CD4-positive, alpha-beta T cell treated with Interleukin-15 for 1 hour (primary cell): Measurements from ENCODE around the gene PDZD7.
"Not testable (repeated sequence)": the region's sequence is repeated elsewhere in the genome, so short reads cannot be mapped to it uniquely, and the experiment has no call there.

ENCODE experiments used
- DNase-seq: peaks from one replicate; pipeline ENCODE4 v3.0.0-alpha.2; 2020

Gene PDZD7

DNA sequence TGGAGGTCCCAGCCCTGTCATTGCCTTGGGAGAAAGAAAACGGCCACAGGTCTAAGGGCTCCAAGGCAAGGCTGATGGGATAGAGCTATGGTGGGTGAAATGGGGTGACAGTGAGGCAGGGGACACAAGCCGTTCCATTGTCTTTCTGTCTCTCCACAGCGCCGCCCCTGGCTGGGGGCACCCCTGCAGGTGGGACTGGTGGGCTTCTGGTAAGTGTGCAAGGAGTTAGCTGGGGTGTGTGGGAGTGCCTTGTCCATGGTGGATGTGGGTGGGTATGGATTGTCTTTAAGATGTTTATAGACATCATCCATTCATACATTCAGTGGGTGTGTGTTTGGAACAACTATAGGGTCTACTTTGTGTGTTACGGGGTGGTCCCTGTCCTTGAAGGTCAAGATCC is 7.6 kb upstream of the PDZD7 start:
- DNase-seq: no peak

DNA sequence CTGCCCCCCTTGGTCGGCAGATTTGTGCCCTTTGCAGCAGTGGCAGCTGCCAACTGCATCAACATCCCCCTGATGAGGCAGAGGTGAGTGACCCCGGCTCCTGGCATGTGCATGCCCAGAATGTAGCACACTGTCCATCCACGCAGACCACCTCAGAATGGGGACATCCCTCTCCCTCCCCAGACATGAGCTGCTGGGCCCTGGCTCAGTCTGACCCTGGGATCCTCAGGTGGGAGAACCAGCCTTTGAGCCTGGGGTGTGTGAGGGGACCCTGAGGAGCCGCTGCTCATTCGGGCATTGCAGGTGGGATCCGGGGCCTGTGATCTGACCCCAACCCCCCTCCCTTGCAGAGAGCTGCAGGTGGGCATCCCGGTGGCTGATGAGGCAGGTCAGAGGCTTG is 5.8 kb upstream of the PDZD7 start:
- DNase-seq: no peak

DNA sequence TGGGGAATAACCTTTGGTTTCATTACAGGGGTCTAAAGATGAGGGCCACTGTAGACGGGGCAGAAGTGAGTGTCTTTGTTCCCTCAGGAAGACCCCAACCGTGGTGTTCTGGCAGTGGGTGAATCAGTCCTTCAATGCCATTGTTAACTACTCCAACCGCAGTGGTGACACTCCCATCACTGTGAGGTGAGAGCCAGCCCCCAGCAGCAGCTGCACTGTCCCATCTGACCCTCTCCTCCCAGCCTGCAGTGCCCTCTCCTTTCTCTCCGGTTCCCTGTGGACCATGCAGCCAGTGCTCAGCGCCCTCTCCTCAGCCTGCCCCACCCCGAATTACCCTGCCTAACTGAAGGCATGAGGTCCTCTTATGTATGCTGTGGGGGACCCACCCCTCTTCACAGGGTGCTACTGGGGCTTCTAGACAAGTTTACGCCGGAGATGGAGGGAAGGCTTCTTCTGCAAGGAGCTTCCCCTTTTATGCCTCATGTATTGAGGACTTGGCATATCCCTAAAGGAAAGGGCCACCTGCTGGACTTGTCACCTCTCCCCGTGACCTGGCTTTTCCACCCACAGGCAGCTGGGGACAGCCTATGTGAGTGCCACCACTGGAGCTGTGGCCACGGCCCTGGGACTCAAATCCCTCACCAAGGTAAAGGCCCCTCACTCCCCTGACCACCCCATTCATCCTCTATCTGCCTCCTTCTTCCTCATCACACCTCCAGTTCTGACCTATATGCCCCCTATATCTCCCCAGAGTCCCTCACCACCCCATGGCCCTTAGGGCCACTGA is 5.2 kb upstream of the PDZD7 start:
- no peak for DNase-seq

DNA sequence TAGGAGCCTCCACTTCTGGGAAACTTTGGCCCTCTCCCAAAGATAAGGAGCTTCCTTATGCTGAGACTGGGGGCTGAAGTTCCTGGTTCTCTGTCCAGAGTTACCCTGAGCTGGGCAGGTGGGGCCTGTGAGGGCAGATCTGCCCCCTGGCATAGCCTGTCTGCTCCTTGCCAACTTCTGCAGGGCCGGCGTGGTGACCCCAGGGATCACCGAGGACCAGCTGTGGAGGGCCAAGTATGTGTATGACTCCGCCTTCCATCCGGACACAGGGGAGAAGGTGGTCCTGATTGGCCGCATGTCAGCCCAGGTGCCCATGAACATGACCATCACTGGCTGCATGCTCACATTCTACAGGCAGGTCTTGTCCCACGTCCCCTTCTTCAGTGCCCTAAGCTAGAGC is 4.4 kb upstream of the PDZD7 start:
- no peak for DNase-seq

DNA sequence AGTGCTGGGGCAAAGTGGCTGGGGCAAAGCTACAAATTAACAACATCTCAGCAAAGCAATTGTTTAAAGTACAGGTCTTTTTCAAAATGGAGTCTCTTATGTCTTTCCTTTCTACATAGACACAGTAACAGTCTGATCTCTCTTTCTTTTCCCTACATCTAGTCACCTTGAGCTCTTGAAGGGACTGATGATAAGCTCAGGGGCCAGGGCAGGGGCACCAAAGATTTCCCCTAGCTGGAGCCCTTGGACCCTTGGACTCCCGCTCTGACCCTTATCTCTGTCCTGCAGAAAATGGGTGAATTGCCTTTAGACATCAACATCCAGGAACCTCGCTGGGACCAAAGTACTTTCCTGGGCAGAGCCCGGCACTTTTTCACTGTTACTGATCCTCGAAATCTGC is 3.5 kb upstream of the PDZD7 start:
- DNase-seq: not testable (repeated sequence)

DNA sequence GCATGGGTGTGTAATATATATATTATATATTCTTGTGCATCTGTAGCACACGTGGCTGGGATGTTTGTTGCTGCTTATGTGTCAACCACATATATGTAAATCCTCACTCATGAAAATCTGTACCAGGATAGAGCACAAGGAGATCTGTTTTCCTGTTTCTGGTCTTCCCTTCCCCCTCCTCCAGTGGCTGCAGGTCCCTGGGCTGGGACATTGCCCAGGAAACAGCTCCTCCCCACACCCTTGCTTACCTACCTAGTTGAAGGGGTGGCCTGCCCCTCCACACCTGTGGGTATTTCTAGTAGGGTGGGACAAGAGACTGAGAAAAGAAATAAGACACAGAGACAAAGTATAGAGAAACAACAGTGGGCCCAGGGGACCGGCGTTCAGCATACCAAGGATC is 2.3 kb upstream of the PDZD7 start:
- no peak for DNase-seq

DNA sequence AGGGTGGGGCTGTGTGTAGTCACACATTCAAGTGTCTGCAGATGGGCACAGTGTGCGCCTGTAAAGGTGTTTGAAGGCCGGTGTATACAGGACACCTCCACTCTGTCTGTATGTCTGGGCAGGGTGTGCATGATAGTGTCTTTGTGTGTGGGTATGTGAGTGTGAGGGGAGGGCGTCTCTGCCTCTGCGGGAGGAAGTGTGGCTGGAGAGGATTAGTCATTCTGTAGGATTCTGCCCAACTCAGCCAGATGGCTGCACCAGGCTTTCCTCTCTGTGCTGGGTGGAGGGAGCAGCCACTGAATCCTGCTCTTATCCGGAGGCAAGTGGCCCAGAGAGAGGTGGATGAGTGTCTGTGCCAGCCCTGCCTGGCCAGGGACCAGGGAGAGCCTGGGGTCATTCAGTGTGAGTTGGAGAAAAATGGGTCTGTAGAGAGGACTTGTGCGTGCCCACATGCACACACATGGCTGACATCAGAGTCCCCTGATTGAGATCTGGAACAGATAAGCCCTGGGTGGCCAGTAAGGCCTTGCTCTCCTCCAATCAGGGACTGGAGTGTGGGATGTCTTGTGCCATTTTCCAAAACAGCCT is 1.8 kb upstream of the PDZD7 start:
- peak; percentile 60 for DNase-seq

DNA sequence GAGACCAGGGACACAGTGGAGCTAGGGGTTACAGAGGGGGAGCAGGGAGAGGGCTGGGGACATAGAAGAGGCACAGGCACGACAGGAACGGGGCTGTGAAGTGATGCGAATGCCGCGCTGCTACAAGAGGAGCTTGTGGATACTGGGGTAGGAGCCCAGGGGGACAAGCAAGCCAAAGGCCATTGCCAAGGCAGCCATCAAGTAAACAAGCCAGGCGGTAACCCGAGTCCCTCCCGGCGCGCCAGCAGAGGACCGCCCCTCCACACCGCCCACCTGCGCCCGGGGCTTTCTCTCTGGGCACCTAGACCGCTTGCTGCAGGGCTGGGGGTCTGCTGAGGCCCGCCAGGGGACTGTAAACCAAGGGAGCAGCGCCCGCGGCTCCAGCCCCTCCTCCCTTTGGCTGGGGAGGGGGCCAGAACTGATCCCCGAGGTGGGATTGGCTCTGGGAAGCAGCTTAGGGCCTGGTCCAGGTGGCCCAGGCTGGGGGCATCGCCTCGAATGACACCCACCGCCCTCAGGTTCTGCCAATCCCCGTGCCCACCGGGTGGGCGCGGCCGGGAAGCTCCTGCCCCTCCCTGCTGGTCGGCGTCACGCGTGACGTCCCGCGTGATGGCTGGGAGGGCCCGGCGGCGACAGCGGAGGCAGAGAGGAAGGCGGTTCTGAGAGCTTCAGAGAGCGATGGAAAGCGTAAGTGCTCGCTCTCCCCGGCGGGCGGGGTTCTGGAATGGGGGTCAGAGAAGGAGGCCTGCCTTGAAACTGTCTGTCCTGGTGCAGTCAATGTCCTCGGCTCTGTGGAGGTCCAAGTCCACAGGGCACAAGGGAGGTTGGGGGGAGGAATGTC is 1.1 kb upstream of the PDZD7 start:
- peak; percentile 85 for DNase-seq

DNA sequence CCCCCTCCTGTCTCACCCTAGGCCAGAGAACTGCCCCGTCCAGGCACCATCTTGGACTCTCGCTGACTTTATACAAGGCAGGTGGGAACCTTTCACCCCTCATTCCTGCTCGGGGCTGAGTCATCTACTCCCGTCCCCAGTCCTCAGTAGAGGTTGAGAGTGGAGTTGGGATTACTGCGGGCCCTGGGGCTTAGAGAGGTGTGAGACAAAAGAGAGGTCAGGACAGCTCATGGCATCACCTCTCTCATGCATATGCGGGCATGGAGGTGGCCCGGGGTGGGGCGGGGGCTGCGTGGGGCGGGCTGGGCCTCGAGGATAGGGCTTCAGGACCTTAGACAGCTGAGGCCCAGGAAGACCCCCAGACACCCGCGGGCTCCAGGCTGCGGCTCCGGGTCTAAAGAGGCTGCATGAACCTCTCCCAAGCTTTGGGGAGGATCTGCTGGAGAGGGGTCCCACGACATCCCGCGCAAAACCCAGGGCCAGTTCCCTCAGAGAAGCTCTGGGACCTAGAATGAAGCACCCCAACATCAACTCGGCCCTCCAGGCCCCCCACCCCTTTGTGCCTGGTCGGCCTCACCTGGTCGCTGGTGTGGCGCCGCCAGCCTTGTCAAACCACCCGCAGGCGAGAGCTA is 317 bp downstream of the PDZD7 start:
- no peak for DNase-seq

DNA sequence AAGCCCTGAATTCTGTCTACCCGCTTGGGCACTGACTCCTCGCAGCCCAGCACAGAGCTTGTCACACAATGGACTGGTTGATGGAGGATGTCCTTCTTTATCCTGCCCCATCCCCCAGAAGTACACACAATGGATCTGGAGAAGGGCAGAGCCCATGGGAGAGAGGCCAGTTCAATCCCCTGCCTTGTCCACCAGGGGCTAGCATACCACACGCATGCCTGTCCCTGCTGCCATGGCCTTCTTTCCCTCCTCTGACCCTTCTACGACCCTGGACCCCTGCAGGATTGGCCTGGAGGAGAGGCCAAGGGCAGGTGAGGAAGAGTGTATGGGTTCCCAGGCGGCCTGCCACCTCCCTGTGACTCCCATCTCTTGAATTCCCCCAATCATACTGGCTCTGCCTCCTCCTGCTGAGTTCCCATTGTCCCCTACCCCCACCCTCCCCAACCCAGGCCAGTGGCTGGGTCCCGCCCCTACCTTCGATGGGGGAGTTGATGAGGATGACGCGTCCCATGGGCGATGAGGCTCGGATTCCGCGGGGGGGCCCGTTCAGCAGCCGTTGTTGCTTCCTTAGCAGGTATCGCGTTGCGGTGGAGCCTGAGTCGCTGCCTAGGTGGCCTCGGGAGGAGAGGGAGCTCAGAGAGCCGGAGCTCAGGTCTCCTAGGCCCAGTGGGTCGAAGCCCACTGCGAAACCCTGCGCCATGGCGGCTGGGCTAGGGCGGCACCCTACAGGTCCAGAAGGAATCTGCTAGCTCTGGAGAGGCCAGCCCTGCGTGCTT is 1.2 kb downstream of the PDZD7 start:
- no peak for DNase-seq

DNA sequence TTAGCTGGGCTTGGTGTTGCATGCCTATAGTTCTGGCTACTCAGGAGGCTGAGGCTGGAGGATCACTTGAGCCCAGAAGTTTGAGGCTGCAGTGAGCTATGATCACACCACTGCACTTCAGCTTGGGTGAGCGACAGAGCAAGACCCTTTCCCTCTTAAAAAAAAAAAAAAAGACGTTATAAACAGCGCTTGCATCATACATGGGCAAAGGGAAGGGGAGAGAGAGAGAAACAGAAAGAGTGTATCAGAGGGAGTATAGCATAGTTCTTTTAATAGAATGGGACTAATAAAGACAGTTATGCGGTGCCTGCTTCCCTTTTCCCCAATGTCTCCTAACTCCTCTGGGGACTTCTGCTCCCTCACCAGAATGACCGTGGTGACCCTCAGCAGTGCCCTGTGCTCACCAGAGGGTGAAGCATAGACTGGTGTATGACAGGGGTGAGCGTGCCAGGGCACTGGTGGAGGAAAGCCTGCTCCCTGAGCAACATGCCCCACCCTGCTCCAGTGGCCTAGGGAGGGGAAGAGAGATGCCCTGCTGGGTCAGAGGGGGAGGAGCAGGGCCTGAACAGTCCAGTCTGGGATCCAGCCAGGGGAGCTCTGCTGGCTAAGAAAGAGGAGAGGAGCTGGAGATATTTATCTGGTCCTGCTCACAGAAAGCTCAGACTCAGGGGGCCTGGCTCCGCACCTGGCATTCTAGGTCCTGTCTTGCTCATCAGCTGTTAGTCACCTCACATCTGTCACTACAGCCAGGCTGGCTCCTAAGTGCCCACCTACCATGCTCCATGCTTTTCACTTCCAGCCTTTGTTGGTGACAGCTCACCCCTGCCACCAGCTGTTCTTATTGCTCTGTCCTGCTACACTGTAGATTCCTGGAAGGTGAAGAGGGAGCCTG is 2.2 kb downstream of the PDZD7 start:
- DNase-seq: no peak

DNA sequence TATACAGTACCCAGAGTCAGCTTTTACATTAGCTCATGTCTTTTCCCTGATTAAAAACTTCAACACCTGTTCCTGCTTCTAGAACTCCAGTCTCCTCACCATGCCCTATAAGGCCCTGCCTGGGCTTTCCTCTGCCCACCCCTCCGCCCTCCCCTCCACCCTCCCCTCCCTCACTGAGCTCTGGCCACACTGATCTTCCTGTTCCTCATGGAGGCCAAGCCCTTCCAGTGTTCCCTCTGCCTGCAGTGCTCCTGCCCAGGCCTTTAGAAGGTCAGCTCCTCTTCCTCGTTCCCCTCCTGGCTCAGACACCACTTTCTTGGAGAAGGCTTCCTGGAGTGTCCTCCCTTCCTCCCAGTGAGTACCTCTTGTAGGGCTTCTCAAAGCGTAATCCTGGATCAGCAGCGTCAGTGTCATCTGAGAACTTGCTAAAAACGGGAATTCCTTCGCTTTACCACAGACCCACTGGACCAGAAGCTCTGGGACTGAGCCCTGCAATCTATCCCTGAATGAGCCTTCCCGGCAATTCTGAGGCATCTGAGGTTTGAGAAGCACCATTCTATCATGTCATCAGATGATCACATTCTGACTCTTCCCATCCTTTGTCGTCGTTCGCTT is 3.7 kb downstream of the PDZD7 start:
- DNase-seq: no peak

DNA sequence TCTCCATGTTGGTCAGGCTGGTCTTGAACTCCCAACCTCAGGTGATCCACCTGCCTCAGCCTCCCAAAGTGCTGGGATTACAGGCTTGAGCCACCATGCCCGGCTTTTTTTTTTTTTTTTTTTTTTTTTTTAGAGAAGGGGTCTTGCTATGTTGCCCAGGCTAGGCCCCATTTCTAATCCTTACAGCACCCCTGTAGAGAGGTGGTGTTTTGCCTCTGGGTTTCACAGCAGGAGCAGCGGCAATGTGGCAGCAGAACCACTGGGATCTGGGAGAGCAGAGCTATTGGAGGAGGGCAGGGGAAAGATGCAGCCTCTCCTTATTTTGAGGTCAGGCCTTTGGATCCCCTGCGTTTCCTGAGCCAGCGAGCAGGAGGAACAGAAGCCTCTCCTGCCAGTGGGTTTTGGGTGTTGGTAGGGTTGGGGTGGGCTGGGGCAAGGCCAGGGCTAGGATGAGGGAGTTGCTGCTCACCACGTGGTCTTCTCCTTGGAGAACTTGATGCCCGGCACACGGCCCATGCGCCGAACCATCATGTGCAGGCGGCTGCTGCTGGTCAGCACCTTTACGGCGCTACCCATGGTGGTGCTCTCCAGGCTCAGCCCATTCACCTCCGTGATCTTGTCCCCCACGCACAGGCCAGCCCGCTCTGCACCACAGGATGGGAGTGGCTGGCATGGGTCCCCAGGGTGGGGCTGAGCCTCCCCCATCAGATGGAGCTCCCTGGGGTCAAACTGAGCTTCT is 7.8 kb downstream of the PDZD7 start:
- DNase-seq: no peak

DNA sequence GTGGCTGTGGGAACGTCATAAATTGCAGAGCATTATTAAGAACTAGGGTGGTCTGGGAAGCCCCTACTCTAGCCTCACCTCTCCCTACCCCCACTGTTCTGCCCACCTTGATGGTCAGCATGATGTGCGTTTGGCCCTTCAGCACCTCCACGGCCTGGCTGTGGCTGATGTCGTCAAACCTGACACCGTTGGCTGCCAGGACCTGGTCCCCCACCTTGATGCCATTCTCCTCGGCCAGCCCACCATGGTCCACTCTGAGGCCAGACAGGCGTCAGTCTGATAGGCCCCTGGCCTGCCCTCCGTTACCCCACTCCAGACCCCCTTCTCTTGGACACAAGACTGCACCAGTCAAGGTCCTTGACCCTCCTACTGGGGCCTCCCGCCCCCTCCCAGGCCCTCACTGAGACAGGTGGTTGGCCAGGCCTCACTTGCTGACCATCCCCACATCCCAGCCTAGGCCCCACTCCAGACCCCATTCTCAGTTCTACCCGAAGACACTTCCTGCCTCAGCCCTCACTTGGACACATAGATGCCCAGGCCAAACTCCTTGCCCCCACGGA is 9.2 kb downstream of the PDZD7 start:
- DNase-seq: no peak

DNA sequence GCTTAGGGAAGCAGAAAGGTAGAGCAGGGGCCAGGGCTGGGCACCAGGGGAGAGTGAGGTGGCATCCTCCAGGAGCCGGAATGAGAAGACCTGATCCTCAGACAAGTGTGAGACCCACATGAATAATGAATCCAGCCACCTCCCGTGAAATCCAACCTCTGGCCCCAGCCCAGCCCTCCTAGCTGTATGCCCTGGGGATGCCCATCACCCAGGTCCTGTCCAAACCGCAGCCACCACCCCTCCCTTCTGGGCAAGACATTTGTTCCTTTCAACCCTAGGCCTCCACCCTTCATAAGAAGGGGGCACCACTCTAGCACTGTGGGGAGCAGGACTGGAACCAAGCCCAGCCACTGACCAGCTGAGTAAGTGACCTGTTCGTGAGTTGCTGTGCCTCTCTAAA is 9.7 kb downstream of the PDZD7 start:
- no peak for DNase-seq

DNA sequence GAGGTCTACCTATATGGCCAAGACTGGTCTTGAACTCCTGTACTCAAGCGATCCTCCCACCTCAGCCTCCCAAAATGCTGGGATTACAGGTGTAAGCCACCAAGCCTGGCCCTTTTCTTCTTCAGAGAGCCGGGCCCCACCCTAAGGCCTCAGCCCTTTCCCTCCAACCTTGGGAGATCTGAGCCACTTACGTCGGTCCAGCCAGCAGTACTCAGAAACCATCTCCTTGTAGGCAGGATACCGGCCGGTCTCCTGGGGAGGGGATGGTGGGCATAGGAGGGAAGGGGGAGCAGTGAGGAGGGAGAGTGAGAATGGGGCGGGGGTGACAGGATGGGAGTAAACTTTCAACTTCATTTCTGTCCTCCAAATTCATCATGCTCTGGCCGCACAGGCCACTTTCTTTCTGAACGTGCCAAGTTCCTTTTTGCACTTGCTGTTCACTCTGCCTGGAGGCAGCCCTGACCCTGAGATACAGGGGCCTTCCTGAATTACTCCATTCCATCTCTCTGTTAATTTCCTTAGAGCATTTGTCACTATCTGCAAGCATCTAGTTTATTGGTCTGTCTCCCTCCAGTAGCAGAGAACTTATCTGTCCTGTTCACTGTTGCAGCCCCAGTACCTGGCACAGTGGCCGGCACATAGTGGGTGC is 10.4 kb downstream of the PDZD7 start:
- no peak for DNase-seq

DNA sequence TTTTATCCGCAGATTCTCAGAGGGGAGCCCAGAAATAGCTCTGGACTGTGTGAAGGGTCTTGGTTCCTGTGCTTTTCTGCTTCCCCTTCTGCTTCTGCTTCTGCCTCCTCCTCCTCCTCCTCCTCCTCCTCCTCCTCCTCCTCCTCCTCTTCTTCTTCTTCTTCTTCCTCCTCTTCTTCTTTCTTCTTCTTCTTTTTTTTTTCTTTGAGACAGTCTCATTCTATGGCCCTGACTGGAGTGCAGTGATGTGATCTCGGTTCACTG is 11.6 kb downstream of the PDZD7 start:
- no peak for DNase-seq

DNA sequence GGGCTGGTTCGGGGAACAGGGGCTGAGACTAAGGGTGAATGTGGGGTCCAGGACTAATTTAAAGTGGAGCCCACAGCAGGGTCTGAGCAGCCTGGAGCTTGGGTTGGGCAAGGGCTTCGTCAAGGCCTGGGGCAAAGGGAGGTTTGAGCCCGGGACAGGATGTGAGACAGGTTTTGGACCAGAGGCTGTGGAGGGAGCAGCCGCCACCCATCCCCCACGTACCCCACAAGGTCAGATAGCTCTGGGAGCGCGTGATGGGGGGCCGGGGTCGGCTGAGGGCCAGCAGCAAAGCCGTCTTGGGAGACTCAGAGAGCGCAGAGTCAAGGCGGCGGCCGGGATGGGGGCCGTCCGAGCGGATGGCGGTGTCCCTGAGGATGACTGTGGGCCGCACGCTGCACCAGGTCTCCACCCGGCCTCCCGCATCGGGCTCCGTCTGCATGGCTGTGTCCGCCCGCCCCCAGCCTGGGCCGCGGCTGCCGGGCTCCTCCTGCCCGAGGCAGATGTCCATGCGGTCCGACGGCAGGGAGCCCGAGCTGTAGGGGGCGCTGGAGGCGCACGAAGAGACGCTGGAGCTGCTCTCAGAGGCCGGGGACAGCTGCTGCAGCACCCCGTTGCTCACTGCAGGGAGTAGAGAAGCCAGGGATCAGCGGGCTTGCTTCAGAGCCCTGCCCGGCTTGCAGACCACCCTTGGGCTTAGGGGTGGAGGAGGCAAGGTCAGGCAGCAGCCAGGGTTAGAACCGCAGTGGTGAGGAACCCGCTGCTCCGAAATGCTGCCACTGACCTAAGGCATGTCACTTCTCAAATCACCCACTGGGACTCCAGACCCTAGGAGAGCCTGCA is 12.1 kb downstream of the PDZD7 start:
- DNase-seq: peak; percentile 66

DNA sequence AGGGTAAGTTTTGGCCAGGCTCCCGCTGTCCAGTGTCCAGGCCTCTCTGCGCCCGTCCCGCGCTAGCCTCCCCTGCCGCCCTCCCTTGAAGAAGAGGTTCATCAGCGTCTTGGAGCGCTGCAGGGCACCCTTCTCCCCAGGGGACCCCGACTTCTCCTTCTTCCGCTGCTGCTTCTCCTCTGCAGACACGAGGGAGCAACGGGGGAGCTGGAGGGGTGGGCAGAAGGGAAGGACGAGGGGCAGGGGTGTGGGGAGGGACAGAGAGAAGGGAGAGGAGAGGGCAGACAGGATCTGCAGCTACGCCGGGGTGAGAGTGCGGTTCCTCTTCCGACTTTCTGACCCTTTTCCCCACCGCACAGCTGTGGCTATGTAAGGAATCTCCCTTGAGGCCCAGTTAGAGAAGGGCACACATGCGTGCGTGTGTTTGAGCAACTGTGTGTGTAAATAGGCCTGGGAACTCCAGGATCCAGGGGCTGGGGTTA is 12.8 kb downstream of the PDZD7 start:
- peak; percentile 30 for DNase-seq
